WTC11 (cell line): Measurements from ENCODE around the gene EYA2. TPM values are rescaled to one million over a fixed set of nuclear protein-coding genes. Genes with fewer than 3 reads are reported as not detected.

Source experiments
- ATAC-seq: fragments of 200-7000 bp; cut with Tn5 transposase; 2 replicates; pipeline ENCODE4 v1.10.0; 2021; ENCODE audit warnings: mild to moderate bottlenecking, moderate library complexity
- CTCF ChIA-PET: fragments of 300-600 bp; sonication (Branson Sonifier 250); formaldehyde crosslinking; loops from one replicate; lab custom pipeline; 2021; ENCODE audit warnings: antibody characterized with exemption; lab: Charles Lee
- POLR2A ChIA-PET: fragments of 350-600 bp; sonication (Branson Sonifier 250); formaldehyde crosslinking; loops from one replicate; lab custom pipeline; 2021; ENCODE audit warnings: antibody characterized with exemption; lab: Charles Lee
- DNase-seq: peaks from one replicate; pipeline ENCODE4 v3.0.0; 2021; ENCODE audit warnings: low spot score
- H3K27ac Mint-ChIP-seq: 2 replicates; pipeline ENCODE4 v1.8.0; 2021; ENCODE audit warnings: mixed read lengths
- H3K27me3 Mint-ChIP-seq: 2 replicates; pipeline ENCODE4 v1.8.0; 2021; ENCODE audit warnings: low read depth, mild to moderate bottlenecking, moderate library complexity, mixed read lengths
- H3K36me3 Mint-ChIP-seq: 2 replicates; pipeline ENCODE4 v1.8.0; 2021; ENCODE audit warnings: mixed read lengths
- H3K4me1 Mint-ChIP-seq: 2 replicates; pipeline ENCODE4 v1.8.0; 2022; ENCODE audit warnings: mixed read lengths
- H3K4me3 Mint-ChIP-seq: 2 replicates; pipeline ENCODE4 v1.8.0; 2021; ENCODE audit warnings: mild to moderate bottlenecking, moderate library complexity, mixed read lengths
- H3K9me3 Mint-ChIP-seq: 2 replicates; pipeline ENCODE4 v1.8.0; 2021; ENCODE audit warnings: mixed read lengths
- ATF3 ChIP-seq: sonication (generic); formaldehyde crosslinking; conservative IDR thresholded peaks from 2 replicates; pipeline ENCODE4 v1.8.1; 2022; ENCODE audit warnings: mild to moderate bottlenecking, missing genetic modification reagents
- CBFB ChIP-seq: sonication (generic); formaldehyde crosslinking; IDR thresholded peaks from 2 replicates; pipeline ENCODE4 v1.8.1; 2022; ENCODE audit warnings: mild to moderate bottlenecking, low read depth, missing genetic modification reagents
- CREB1 ChIP-seq: sonication (generic); formaldehyde crosslinking; IDR thresholded peaks from 2 replicates; pipeline ENCODE4 v1.8.0; 2023; ENCODE audit warnings: mild to moderate bottlenecking, missing genetic modification reagents
- ERG ChIP-seq: fragments of 250-450 bp; sonication (Bioruptor Pico); IDR thresholded peaks from 2 replicates; pipeline ENCODE4 v1.8.0; 2021; ENCODE audit warnings: mild to moderate bottlenecking
- ESRRA ChIP-seq: sonication (generic); formaldehyde crosslinking; IDR thresholded peaks from 2 replicates; pipeline ENCODE4 v1.8.1; 2022; ENCODE audit warnings: mild to moderate bottlenecking, missing genetic modification reagents, borderline replicate concordance
- FOXK1 ChIP-seq: sonication (generic); formaldehyde crosslinking; IDR thresholded peaks from 2 replicates; pipeline ENCODE4 v1.8.0; 2022; ENCODE audit warnings: mild to moderate bottlenecking, moderate library complexity, missing genetic modification reagents
- FOXP4 ChIP-seq: sonication (generic); formaldehyde crosslinking; IDR thresholded peaks from 2 replicates; pipeline ENCODE4 v1.8.0; 2022; ENCODE audit warnings: mild to moderate bottlenecking, missing genetic modification reagents
- GRHL2 ChIP-seq: fragments of 250-450 bp; sonication (Bioruptor Pico); IDR thresholded peaks from 2 replicates; pipeline ENCODE4 v1.8.0; 2022; ENCODE audit warnings: mild to moderate bottlenecking, moderate library complexity; ENCODE audit not compliant: insufficient replicate concordance, severe bottlenecking
- JAZF1 ChIP-seq: fragments of 250-450 bp; sonication (Bioruptor Pico); IDR thresholded peaks from 2 replicates; pipeline ENCODE4 v1.9.0; 2021; ENCODE audit warnings: moderate library complexity, mild to moderate bottlenecking, inconsistent platforms
- JUN ChIP-seq: sonication (generic); formaldehyde crosslinking; IDR thresholded peaks from 2 replicates; pipeline ENCODE4 v1.8.0; 2023; ENCODE audit warnings: mild to moderate bottlenecking, missing genetic modification reagents
- MYBL2 ChIP-seq: sonication (generic); formaldehyde crosslinking; IDR thresholded peaks from 2 replicates; pipeline ENCODE4 v1.8.1; 2023; ENCODE audit warnings: mild to moderate bottlenecking, moderate library complexity, missing genetic modification reagents
- NFATC4 ChIP-seq: fragments of 250-450 bp; sonication (Bioruptor Pico); IDR thresholded peaks from 2 replicates; pipeline ENCODE4 v1.9.0; 2021; ENCODE audit warnings: mild to moderate bottlenecking
- NFYB ChIP-seq: sonication (generic); formaldehyde crosslinking; conservative IDR thresholded peaks from 2 replicates; pipeline ENCODE4 v1.8.0; 2022; ENCODE audit warnings: low read depth, missing genetic modification reagents
- RELA ChIP-seq: sonication (generic); formaldehyde crosslinking; IDR thresholded peaks from 2 replicates; pipeline ENCODE4 v1.8.1; 2022; ENCODE audit warnings: missing genetic modification reagents, mild to moderate bottlenecking, borderline replicate concordance
- STAT6 ChIP-seq: sonication (generic); formaldehyde crosslinking; conservative IDR thresholded peaks from 2 replicates; pipeline ENCODE4 v1.8.1; 2023; ENCODE audit warnings: mild to moderate bottlenecking, low read depth, missing genetic modification reagents, moderate library complexity
- TCF7 ChIP-seq: sonication (generic); formaldehyde crosslinking; IDR thresholded peaks from 2 replicates; pipeline ENCODE4 v1.8.0; 2022; ENCODE audit warnings: mild to moderate bottlenecking, low read depth, missing genetic modification reagents, moderate library complexity
- ZBTB43 ChIP-seq: sonication (generic); formaldehyde crosslinking; IDR thresholded peaks from 2 replicates; pipeline ENCODE4 v1.8.1; 2023; ENCODE audit warnings: mild to moderate bottlenecking, missing genetic modification reagents
- ZNF263 ChIP-seq: sonication (generic); formaldehyde crosslinking; IDR thresholded peaks from 2 replicates; pipeline ENCODE4 v1.8.1; 2022; ENCODE audit warnings: low read depth, mild to moderate bottlenecking, moderate library complexity, missing genetic modification reagents
- ZNF416 ChIP-seq: fragments of 250-450 bp; sonication (Bioruptor Pico); IDR thresholded peaks from 2 replicates; pipeline ENCODE4 v1.9.0; 2021; ENCODE audit warnings: mild to moderate bottlenecking, inconsistent platforms
- total RNA-seq: library from RNA; stranded (reverse); gene quantifications from 3 replicates; pipeline ENCODE4 v1.2.3, GENCODE V29; 2021
- TF ChIP-seq, protein P1 (sequence below): sonication (generic); formaldehyde crosslinking; IDR thresholded peaks from 2 replicates; pipeline ENCODE4 v1.8.1; 2022; ENCODE audit warnings: low read depth, missing genetic modification reagents, borderline replicate concordance
- TF ChIP-seq, protein P2 (sequence below): fragments of 200-600 bp; IDR thresholded peaks from 2 replicates; pipeline ENCODE4 v1.8.0; 2022; ENCODE audit warnings: antibody characterized with exemption

EYA2 gene
- total RNA-seq, 1 experiment from 2014 or later, result 1.5 TPM

DNA sequence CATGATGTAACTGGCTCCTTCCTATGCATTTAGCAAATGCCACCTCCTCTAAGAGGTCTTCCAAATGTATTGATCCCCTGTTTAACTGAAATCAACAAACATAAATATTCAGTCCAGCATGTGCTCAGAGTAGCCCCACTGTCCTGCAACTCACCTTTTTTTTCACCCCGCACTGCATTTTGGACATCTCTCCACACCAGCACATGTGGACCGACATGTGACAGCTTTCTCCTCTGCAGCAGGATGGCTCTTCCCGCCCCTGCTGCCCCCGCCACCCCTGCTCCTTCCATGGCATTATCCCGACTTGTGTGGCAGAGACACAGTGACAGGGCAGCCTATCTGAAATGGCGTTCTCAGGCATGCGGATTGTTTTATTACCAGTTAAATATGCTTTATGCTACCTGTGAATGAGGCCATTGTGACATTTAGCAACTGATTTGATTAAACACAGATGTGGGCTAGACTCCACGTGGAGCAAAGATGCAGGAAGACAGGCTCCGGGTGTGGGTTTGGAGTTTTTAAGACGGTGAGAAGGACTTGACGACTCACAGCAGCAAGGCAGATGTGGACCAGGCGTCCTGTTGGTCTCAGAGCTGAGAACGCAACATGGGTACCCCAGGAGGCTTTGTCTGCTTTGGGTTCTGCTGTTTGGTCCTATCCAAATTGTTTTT is 161.2 kb downstream of the EYA2 start:
- Mint-ChIP-seq H3K27me3 (no peaks in the 10 kb centered on the region), H3K4me3 (no peak overlapping the region), H3K4me1 (no peaks in the 10 kb centered on the region), H3K27ac (no peak overlapping the region), H3K36me3 (no peaks in the 10 kb centered on the region), H3K9me3 (peaks cover 8% of the 10 kb centered on the region; the same call in 1 of the 2 replicates)
- DNase-seq (no peak), ATAC-seq (no peak)
- TF ChIP-seq ESRRA (CRISPR knock-in tag), result no peak
- TF ChIP-seq NFYB (CRISPR knock-in tag), result no peak
- no peak for TF ChIP-seq STAT6 (CRISPR knock-in tag)
- TF ChIP-seq, protein P1, sequence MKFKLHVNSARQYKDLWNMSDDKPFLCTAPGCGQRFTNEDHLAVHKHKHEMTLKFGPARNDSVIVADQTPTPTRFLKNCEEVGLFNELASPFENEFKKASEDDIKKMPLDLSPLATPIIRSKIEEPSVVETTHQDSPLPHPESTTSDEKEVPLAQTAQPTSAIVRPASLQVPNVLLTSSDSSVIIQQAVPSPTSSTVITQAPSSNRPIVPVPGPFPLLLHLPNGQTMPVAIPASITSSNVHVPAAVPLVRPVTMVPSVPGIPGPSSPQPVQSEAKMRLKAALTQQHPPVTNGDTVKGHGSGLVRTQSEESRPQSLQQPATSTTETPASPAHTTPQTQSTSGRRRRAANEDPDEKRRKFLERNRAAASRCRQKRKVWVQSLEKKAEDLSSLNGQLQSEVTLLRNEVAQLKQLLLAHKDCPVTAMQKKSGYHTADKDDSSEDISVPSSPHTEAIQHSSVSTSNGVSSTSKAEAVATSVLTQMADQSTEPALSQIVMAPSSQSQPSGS (CRISPR knock-in tag), result no peak
- no peak for TF ChIP-seq ATF3 (CRISPR knock-in tag)
- TF ChIP-seq CREB1 (CRISPR knock-in tag), result no peak
- no peak for TF ChIP-seq ZNF263 (CRISPR knock-in tag)
- no peak for TF ChIP-seq JAZF1 (CRISPR knock-in tag)
- no peak for TF ChIP-seq JUN
- TF ChIP-seq TCF7, result no peak
- no peak for TF ChIP-seq MYBL2 (CRISPR knock-in tag)
- TF ChIP-seq NFATC4 (CRISPR knock-in tag), result no peak
- no peak for TF ChIP-seq ERG (CRISPR knock-in tag)
- no peak for TF ChIP-seq ZNF416 (CRISPR knock-in tag)
- TF ChIP-seq GRHL2 (CRISPR knock-in tag), result no peak
- ChIA-PET CTCF (no interaction called here), POLR2A (no interaction called here)

GRCh38 chr20:47057661-47058060 is 163.0 kb downstream of the EYA2 start:
- ATAC-seq (no peak), DNase-seq (no peak)
- peaks cover 8% of the 10 kb centered on the region; the same call in 1 of the 2 replicates for H3K9me3 Mint-ChIP-seq
- POLR2A ChIA-PET, result no interaction called here
- no peaks in the 10 kb centered on the region for H3K36me3 Mint-ChIP-seq
- no peaks in the 10 kb centered on the region for H3K4me1 Mint-ChIP-seq
- CTCF ChIA-PET, result no interaction called here
- H3K27me3 Mint-ChIP-seq, result no peaks in the 10 kb centered on the region
- H3K27ac Mint-ChIP-seq, result no peak overlapping the region
- H3K4me3 Mint-ChIP-seq, result no peak overlapping the region
- TF ChIP-seq FOXK1 (CRISPR knock-in tag), result no peak
- no peak for TF ChIP-seq STAT6 (CRISPR knock-in tag)
- TF ChIP-seq, protein P2, sequence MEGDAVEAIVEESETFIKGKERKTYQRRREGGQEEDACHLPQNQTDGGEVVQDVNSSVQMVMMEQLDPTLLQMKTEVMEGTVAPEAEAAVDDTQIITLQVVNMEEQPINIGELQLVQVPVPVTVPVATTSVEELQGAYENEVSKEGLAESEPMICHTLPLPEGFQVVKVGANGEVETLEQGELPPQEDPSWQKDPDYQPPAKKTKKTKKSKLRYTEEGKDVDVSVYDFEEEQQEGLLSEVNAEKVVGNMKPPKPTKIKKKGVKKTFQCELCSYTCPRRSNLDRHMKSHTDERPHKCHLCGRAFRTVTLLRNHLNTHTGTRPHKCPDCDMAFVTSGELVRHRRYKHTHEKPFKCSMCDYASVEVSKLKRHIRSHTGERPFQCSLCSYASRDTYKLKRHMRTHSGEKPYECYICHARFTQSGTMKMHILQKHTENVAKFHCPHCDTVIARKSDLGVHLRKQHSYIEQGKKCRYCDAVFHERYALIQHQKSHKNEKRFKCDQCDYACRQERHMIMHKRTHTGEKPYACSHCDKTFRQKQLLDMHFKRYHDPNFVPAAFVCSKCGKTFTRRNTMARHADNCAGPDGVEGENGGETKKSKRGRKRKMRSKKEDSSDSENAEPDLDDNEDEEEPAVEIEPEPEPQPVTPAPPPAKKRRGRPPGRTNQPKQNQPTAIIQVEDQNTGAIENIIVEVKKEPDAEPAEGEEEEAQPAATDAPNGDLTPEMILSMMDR, result no peak
- no peak for TF ChIP-seq CREB1 (CRISPR knock-in tag)
- TF ChIP-seq CBFB (CRISPR knock-in tag), result no peak
- TF ChIP-seq FOXP4 (CRISPR knock-in tag), result no peak
- no peak for TF ChIP-seq ZNF416 (CRISPR knock-in tag)
- no peak for TF ChIP-seq RELA (CRISPR knock-in tag)
- TF ChIP-seq ZBTB43 (CRISPR knock-in tag), result no peak
